HCT116 (cell line): ENCODE measurements around the gene ARHGEF16. TPM values are rescaled to one million over a fixed set of nuclear protein-coding genes. Genes with fewer than 3 reads are reported as not detected.

Experiments used
- ATAC-seq: fragments of 200-7000 bp; cut with Tn5 transposase; 2 replicates; pipeline ENCODE4 v1.9.1; 2020; ENCODE audit warnings: mild to moderate bottlenecking, moderate library complexity
- BruUV-seq: library from RNA; stranded (reverse); fragments of 400-500 nt; replicated peaks from 2 replicates; lab custom pipeline; 2021; lab: Mats Ljungman, UMichigan
- CTCF ChIA-PET: fragments of 300-600 bp; sonication (Branson Sonifier 250); formaldehyde crosslinking; loops from one replicate; lab custom pipeline; 2021; ENCODE audit warnings: antibody characterized with exemption; lab: Charles Lee
- POLR2A ChIA-PET: fragments of 300-600, 350-600 bp; sonication (Branson Sonifier 250); formaldehyde crosslinking; loops from one replicate; lab custom pipeline; 2021; ENCODE audit warnings: antibody characterized with exemption; lab: Charles Lee
- RAD21 ChIA-PET, 2 experiments: fragments of 300-600 bp; sonication (Branson Sonifier 250); formaldehyde crosslinking; loops; one replicate each; lab custom pipeline; 2023; ENCODE audit warnings: low total read pairs in 2 of 2; ENCODE audit not compliant: uncharacterized antibody in 2 of 2, unreplicated experiment in 2 of 2, low non-redundant PET in 1 of 2; lab: Charles Lee
- DNase-seq: peaks from one replicate; pipeline ENCODE4 v3.0.0-alpha.2; 2010; ENCODE audit warnings: low read depth, low spot score
- H2AFZ ChIP-seq: fragments of 200-600 bp; shearing (Covaris generic), sonication (generic); 2 replicates; pipeline ENCODE4 v1.6.1; 2017; ENCODE audit warnings: low read depth, mixed run types, mixed read lengths, antibody characterized with exemption, low read length; ENCODE audit not compliant: poor library complexity, severe bottlenecking
- H3K27ac ChIP-seq: 2 replicates; pipeline ENCODE4 v1.5.1; 2012; ENCODE audit warnings: low read depth, low read length
- H3K27me3 ChIP-seq: fragments of 200-600 bp; sonication (generic); 2 replicates; pipeline ENCODE4 v1.6.1; 2016; ENCODE audit warnings: mixed run types, low read length, mixed read lengths; ENCODE audit not compliant: insufficient read depth
- H3K36me3 ChIP-seq, 2 experiments: fragments of 200-500 bp in 1 of 2; fragments of 200-600 bp in 1 of 2; sonication (Bioruptor generic) in 1 of 2; sonication (generic) in 1 of 2; 2 replicates each; pipeline versions ENCODE4 v1.5.1 to v1.6.1; 2014 to 2016; ENCODE audit warnings: low read length in 2 of 2, inconsistent platforms in 1 of 2, mixed read lengths in 1 of 2, mixed run types in 1 of 2; ENCODE audit not compliant: insufficient read depth in 2 of 2, control insufficient read depth in 1 of 2
- H3K4me1 ChIP-seq, 2 experiments: fragments of 200-600 bp in 1 of 2; sonication (generic) in 1 of 2; 2 replicates each; pipeline versions ENCODE4 v1.5.1 to v1.6.1; 2012 to 2017; ENCODE audit warnings: low read length in 2 of 2, inconsistent platforms in 1 of 2, mild to moderate bottlenecking in 1 of 2, mixed read lengths in 1 of 2, mixed run types in 1 of 2, moderate library complexity in 1 of 2; ENCODE audit not compliant: insufficient read depth in 2 of 2, control insufficient read depth in 1 of 2
- H3K4me2 ChIP-seq: fragments of 200-600 bp; sonication (generic); 2 replicates; pipeline ENCODE4 v1.6.1; 2017; ENCODE audit warnings: mixed run types, low read length, mixed read lengths
- H3K4me3 ChIP-seq, 2 experiments: fragments of 200-600 bp in 1 of 2; sonication (generic) in 1 of 2; replicated peaks in 1 of 2; 2 replicates each; pipeline ENCODE4 v1.5.1; 2011 to 2016; ENCODE audit warnings: low read length in 2 of 2, control low read depth in 1 of 2, low read depth in 1 of 2, mild to moderate bottlenecking in 1 of 2, mixed read lengths in 1 of 2, mixed run types in 1 of 2
- H3K79me2 ChIP-seq: fragments of 200-600 bp; sonication (generic); 2 replicates; pipeline ENCODE4 v1.6.1; 2017; ENCODE audit warnings: mild to moderate bottlenecking, mixed run types, low read length, moderate library complexity, mixed read lengths; ENCODE audit not compliant: insufficient read depth
- H3K9ac ChIP-seq: fragments of 200-600 bp; sonication (generic); 2 replicates; pipeline ENCODE4 v1.6.1; 2016; ENCODE audit warnings: low read length, mixed read lengths
- H3K9me2 ChIP-seq: fragments of 200-600 bp; sonication (generic), shearing (Covaris generic); 2 replicates; pipeline ENCODE4 v1.6.1; 2017; ENCODE audit warnings: mixed run types, mild to moderate bottlenecking, moderate library complexity; ENCODE audit not compliant: insufficient read depth
- H3K9me3 ChIP-seq, 2 experiments: fragments of 200-500 bp in 1 of 2; fragments of 200-600 bp in 1 of 2; sonication (Bioruptor generic) in 1 of 2; sonication (generic) in 1 of 2; 2 replicates each; pipeline ENCODE4 v1.6.1; 2014 to 2017; ENCODE audit warnings: low read length in 2 of 2, mixed read lengths in 2 of 2, inconsistent platforms in 1 of 2, low read depth in 1 of 2, mild to moderate bottlenecking in 1 of 2, mixed run types in 1 of 2, moderate library complexity in 1 of 2; ENCODE audit not compliant: control insufficient read depth in 1 of 2, insufficient read depth in 1 of 2
- H4K20me1 ChIP-seq: fragments of 200-600 bp; sonication (generic), shearing (Covaris generic); 2 replicates; pipeline ENCODE4 v1.6.1; 2017; ENCODE audit warnings: mixed run types, mild to moderate bottlenecking, moderate library complexity; ENCODE audit not compliant: insufficient read depth
- ATF3 ChIP-seq: IDR thresholded peaks from 2 replicates; pipeline ENCODE4 v1.6.1; 2012
- CBX3 ChIP-seq: IDR thresholded peaks from 2 replicates; pipeline ENCODE4 v1.6.1; 2012; ENCODE audit warnings: low read depth
- CTCF ChIP-seq, 3 experiments: fragments of 200-600 bp in 1 of 3; sonication (generic) in 1 of 3; IDR thresholded peaks in 2 of 3; conservative IDR thresholded peaks in 1 of 3; 2 replicates each; pipeline ENCODE4 v1.5.1; 2012 to 2017; ENCODE audit warnings: low read depth in 2 of 3, low read length in 2 of 3, antibody characterized with exemption in 1 of 3, borderline replicate concordance in 1 of 3, control low read depth in 1 of 3, mild to moderate bottlenecking in 1 of 3, mixed read lengths in 1 of 3, mixed run types in 1 of 3, moderate library complexity in 1 of 3; ENCODE audit not compliant: insufficient read depth in 1 of 3
- MAX ChIP-seq: IDR thresholded peaks from 2 replicates; pipeline ENCODE4 v1.6.1; 2012
- REST ChIP-seq: IDR thresholded peaks from 2 replicates; pipeline ENCODE4 v1.6.1; 2012; ENCODE audit warnings: low read depth
- ZBTB33 ChIP-seq: IDR thresholded peaks from 2 replicates; pipeline ENCODE4 v1.6.1; 2011; ENCODE audit warnings: mild to moderate bottlenecking, low read length, moderate library complexity; ENCODE audit not compliant: insufficient replicate concordance; ENCODE audit errors: extremely low read depth
- ZNF274 ChIP-seq: fragments of 200-500 bp; sonication (Bioruptor generic); IDR thresholded peaks from 2 replicates; pipeline ENCODE4 v1.6.1; 2014; ENCODE audit warnings: mild to moderate bottlenecking, low read depth, low read length, inconsistent platforms
- intact Hi-C: fragments of 100-400 bp; cut with micrococcal nuclease; formaldehyde crosslinking; loops from 2 replicates; pipeline ENCODE4 v1.10.0; 2022
- total RNA-seq: library from RNA; stranded (reverse); gene quantifications from one replicate; pipeline ENCODE4 v1.2.1, GENCODE V29; 2021; ENCODE audit not compliant: unreplicated experiment

The ARHGEF16 gene
- total RNA-seq, 1 experiment from 2014 or later: 37.4 TPM

GRCh38 chr1:3518256-3518655 lies 63.8 kb downstream of the ARHGEF16 start:
- no TSS peak for BruUV-seq
- no peaks in the 10 kb centered on the region for H3K9me2 ChIP-seq
- no peaks in the 10 kb centered on the region for H3K9me3 ChIP-seq
- no peak overlapping the region for H3K9ac ChIP-seq
- CTCF ChIA-PET: no interaction called here
- DNase-seq (no peak), ATAC-seq (0 out of 2 replicates have a peak, but pooled peaks have one; percentile 21)
- no peaks in the 10 kb centered on the region for H3K36me3 ChIP-seq
- no peaks in the 10 kb centered on the region for H3K27me3 ChIP-seq
- no peak overlapping the region for H3K27ac ChIP-seq
- H2AFZ ChIP-seq: no peak overlapping the region
- RAD21 ChIA-PET: no interaction called here
- no peak overlapping the region for H3K4me3 ChIP-seq
- H3K79me2 ChIP-seq: no peaks in the 10 kb centered on the region
- H3K4me2 ChIP-seq: no peak overlapping the region
- intact Hi-C loops: no loop called here
- H3K4me1 ChIP-seq: no peaks in the 10 kb centered on the region
- TF ChIP-seq CTCF (IDR thresholded peaks at IDR 0.05 in 2 of 3, conservative IDR thresholded peaks at IDR 0.05 in 1 of 3; ENCODE audit: borderline replicate concordance in 1 of 3, insufficient read depth in 1 of 3, low read depth in 2 of 3, low read length in 2 of 3) (peak in 2 of 3 experiments; percentile 57 to 81; a peak in 3 of 6 replicates), ATF3 (no peak)
- POLR2A ChIA-PET: no interaction called here
- no peaks in the 10 kb centered on the region for H4K20me1 ChIP-seq

GRCh38 chr1:3518756-3519155 lies 64.3 kb downstream of the ARHGEF16 start:
- ChIA-PET RAD21 (no interaction called here), POLR2A (no interaction called here), CTCF (no interaction called here)
- Histone ChIP-seq H3K9me2 (no peaks in the 10 kb centered on the region), H3K9me3 (no peaks in the 10 kb centered on the region), H3K79me2 (no peaks in the 10 kb centered on the region), H2AFZ (no peak overlapping the region), H3K4me1 (no peaks in the 10 kb centered on the region), H3K27me3 (no peaks in the 10 kb centered on the region), H3K4me2 (no peak overlapping the region), H3K9ac (no peak overlapping the region), H3K27ac (no peak overlapping the region), H3K36me3 (no peaks in the 10 kb centered on the region), H4K20me1 (no peaks in the 10 kb centered on the region), H3K4me3 (no peak overlapping the region)
- intact Hi-C loops: no loop called here
- DNase-seq (no peak), ATAC-seq (no peak)
- no TSS peak for BruUV-seq
- TF ChIP-seq MAX (no peak), CTCF (IDR thresholded peaks at IDR 0.05 in 2 of 3, conservative IDR thresholded peaks at IDR 0.05 in 1 of 3; ENCODE audit: borderline replicate concordance in 1 of 3, insufficient read depth in 1 of 3, low read depth in 2 of 3, low read length in 2 of 3) (no peak), ZBTB33 (no peak), CBX3 (no peak), REST (no peak), ZNF274 (no peak)
